Progenitor cell of endocrine pancreas (in vitro differentiated cells): ENCODE results near the gene SIRPG. TPM values are rescaled to one million over a fixed set of nuclear protein-coding genes. Genes with fewer than 3 reads are reported as not detected.

Source experiments
- DNase-seq: peaks from one replicate; pipeline ENCODE4 v3.0.0; 2021; ENCODE audit warnings: low spot score; ENCODE audit not compliant: unreplicated experiment
- H3K27ac Mint-ChIP-seq: 2 replicates; pipeline ENCODE4 v1.8.0; 2021; ENCODE audit warnings: mild to moderate bottlenecking, moderate library complexity, mixed read lengths
- H3K27me3 Mint-ChIP-seq: 2 replicates; pipeline ENCODE4 v1.8.0; 2021; ENCODE audit warnings: mixed read lengths
- H3K36me3 Mint-ChIP-seq: 2 replicates; pipeline ENCODE4 v1.8.0; 2022; ENCODE audit warnings: mixed read lengths; ENCODE audit not compliant: insufficient read depth
- H3K4me1 Mint-ChIP-seq: 2 replicates; pipeline ENCODE4 v1.8.0; 2021; ENCODE audit warnings: low read depth, mixed read lengths
- H3K4me3 Mint-ChIP-seq: 2 replicates; pipeline ENCODE4 v1.8.0; 2021; ENCODE audit warnings: low read depth, mild to moderate bottlenecking, moderate library complexity, mixed read lengths
- H3K9me3 Mint-ChIP-seq: 2 replicates; pipeline ENCODE4 v1.8.0; 2021; ENCODE audit warnings: low read depth, mixed read lengths
- total RNA-seq: library from RNA; stranded (reverse); gene quantifications from 2 replicates; pipeline ENCODE4 v1.2.1, GENCODE V29; 2021
- TF ChIP-seq, protein P1 (sequence below): fragments of 200-600 bp; sonication (generic); IDR thresholded peaks from one replicate; pipeline ENCODE4 v1.5.0; 2021; ENCODE audit warnings: antibody characterized with exemption, mild to moderate bottlenecking; ENCODE audit not compliant: unreplicated experiment

SIRPG gene
- total RNA-seq, 1 donor from 2014 or later: not detected

DNA sequence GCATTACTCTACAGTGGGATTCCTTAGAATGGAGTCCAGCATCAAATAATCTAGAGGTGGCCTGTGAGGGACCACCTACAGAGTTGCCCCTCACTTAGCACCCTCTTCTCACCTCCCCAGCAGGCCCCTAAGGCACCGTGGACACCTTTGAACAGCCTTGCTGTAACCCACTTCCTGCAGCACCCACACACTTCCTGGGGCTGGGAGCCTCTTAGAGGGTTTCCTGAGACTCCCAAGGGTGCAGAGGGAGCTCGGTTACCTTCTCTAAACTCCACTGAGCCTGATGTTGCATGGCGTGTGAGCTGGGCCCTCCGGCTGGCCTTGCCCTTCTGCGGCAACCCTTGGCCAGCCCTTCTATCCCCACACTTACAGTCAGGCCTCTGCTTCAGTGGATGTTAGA lies 7.3 kb upstream of the SIRPG start:
- H3K36me3 Mint-ChIP-seq: no peaks in the 10 kb centered on the region
- peaks cover 7% of the 10 kb centered on the region for H3K27me3 Mint-ChIP-seq
- H3K9me3 Mint-ChIP-seq: no peaks in the 10 kb centered on the region
- TF ChIP-seq, protein P1, sequence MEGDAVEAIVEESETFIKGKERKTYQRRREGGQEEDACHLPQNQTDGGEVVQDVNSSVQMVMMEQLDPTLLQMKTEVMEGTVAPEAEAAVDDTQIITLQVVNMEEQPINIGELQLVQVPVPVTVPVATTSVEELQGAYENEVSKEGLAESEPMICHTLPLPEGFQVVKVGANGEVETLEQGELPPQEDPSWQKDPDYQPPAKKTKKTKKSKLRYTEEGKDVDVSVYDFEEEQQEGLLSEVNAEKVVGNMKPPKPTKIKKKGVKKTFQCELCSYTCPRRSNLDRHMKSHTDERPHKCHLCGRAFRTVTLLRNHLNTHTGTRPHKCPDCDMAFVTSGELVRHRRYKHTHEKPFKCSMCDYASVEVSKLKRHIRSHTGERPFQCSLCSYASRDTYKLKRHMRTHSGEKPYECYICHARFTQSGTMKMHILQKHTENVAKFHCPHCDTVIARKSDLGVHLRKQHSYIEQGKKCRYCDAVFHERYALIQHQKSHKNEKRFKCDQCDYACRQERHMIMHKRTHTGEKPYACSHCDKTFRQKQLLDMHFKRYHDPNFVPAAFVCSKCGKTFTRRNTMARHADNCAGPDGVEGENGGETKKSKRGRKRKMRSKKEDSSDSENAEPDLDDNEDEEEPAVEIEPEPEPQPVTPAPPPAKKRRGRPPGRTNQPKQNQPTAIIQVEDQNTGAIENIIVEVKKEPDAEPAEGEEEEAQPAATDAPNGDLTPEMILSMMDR: no peak
- no peak overlapping the region for H3K4me3 Mint-ChIP-seq
- no peak for DNase-seq
- no peaks in the 10 kb centered on the region for H3K4me1 Mint-ChIP-seq
- no peak overlapping the region for H3K27ac Mint-ChIP-seq

GRCh38 chr20:1663917-1664316 lies 6.3 kb upstream of the SIRPG start:
- H3K27ac Mint-ChIP-seq: no peak overlapping the region
- no peaks in the 10 kb centered on the region for H3K36me3 Mint-ChIP-seq
- no peaks in the 10 kb centered on the region for H3K9me3 Mint-ChIP-seq
- H3K27me3 Mint-ChIP-seq: peaks cover 11% of the 10 kb centered on the region
- TF ChIP-seq, protein P1: no peak
- H3K4me1 Mint-ChIP-seq: no peaks in the 10 kb centered on the region
- DNase-seq: no peak
- H3K4me3 Mint-ChIP-seq: no peak overlapping the region

GRCh38 chr20:1661542-1662299 lies 4.1 kb upstream of the SIRPG start:
- Mint-ChIP-seq H3K27ac (no peak overlapping the region), H3K4me3 (no peak overlapping the region), H3K36me3 (no peaks in the 10 kb centered on the region), H3K4me1 (no peaks in the 10 kb centered on the region), H3K27me3 (peaks cover 22% of the 10 kb centered on the region), H3K9me3 (no peaks in the 10 kb centered on the region)
- DNase-seq: no peak
- TF ChIP-seq, protein P1: no peak

GRCh38 chr20:1660246-1660645 lies 2.7 kb upstream of the SIRPG start:
- Mint-ChIP-seq H3K4me1 (no peaks in the 10 kb centered on the region), H3K9me3 (no peaks in the 10 kb centered on the region), H3K36me3 (no peaks in the 10 kb centered on the region), H3K27me3 (peaks cover 22% of the 10 kb centered on the region), H3K4me3 (no peak overlapping the region), H3K27ac (no peak overlapping the region)
- TF ChIP-seq, protein P1: no peak
- no peak for DNase-seq

GRCh38 chr20:1656844-1657243 lies 735 bp downstream of the SIRPG start:
- H3K9me3 Mint-ChIP-seq: no peaks in the 10 kb centered on the region
- no peak overlapping the region for H3K27ac Mint-ChIP-seq
- no peaks in the 10 kb centered on the region for H3K4me1 Mint-ChIP-seq
- peaks cover 22% of the 10 kb centered on the region for H3K27me3 Mint-ChIP-seq
- no peak for DNase-seq
- TF ChIP-seq, protein P1: no peak
- no peaks in the 10 kb centered on the region for H3K36me3 Mint-ChIP-seq
- H3K4me3 Mint-ChIP-seq: no peak overlapping the region
